SK-N-MC (cell line): Measurements from ENCODE around the gene LRFN2.

Experiments used
- DNase-seq: peaks from one replicate; pipeline ENCODE4 v3.0.0-alpha.2; 2011; ENCODE audit warnings: low read depth, low spot score
- H3K27ac ChIP-seq: fragments of 200-600 bp; sonication (generic); 2 replicates; pipeline ENCODE4 v1.5.1; 2016; ENCODE audit warnings: mixed run types
- H3K36me3 ChIP-seq: fragments of 200-600 bp; sonication (generic); 2 replicates; pipeline ENCODE4 v1.6.1; 2017; ENCODE audit warnings: antibody characterized with exemption, low read length, mixed read lengths; ENCODE audit not compliant: insufficient read depth
- H3K4me3 ChIP-seq: fragments of 200-600 bp; sonication (generic); 2 replicates; pipeline ENCODE4 v1.5.1; 2016
- H3K9ac ChIP-seq: fragments of 200-600 bp; sonication (generic); 2 replicates; pipeline ENCODE4 v1.8.0; 2017; ENCODE audit warnings: mixed run types, mixed read lengths; ENCODE audit not compliant: insufficient read length
- H3K9me3 ChIP-seq: fragments of 200-600 bp; sonication (generic); 2 replicates; pipeline ENCODE4 v1.6.1; 2017; ENCODE audit warnings: low read depth, mild to moderate bottlenecking, antibody characterized with exemption, low read length, moderate library complexity, mixed read lengths
- EZH2 ChIP-seq: fragments of 200-600 bp; sonication (generic); IDR thresholded peaks from one replicate; pipeline ENCODE4 v1.6.1; 2017; ENCODE audit warnings: antibody characterized with exemption
- FOXP2 ChIP-seq: optimal IDR thresholded peaks from 2 replicates; pipeline ENCODE3; 2011; ENCODE audit warnings: mild to moderate bottlenecking, moderate library complexity; ENCODE audit not compliant: insufficient read depth; ENCODE audit errors: extremely low read length, control extremely low read depth
- POLR2AphosphoS5 ChIP-seq: IDR thresholded peaks from 2 replicates; pipeline ENCODE4 v1.6.1; 2012; ENCODE audit warnings: mild to moderate bottlenecking, low read depth, low read length, borderline replicate concordance

Gene LRFN2

DNA sequence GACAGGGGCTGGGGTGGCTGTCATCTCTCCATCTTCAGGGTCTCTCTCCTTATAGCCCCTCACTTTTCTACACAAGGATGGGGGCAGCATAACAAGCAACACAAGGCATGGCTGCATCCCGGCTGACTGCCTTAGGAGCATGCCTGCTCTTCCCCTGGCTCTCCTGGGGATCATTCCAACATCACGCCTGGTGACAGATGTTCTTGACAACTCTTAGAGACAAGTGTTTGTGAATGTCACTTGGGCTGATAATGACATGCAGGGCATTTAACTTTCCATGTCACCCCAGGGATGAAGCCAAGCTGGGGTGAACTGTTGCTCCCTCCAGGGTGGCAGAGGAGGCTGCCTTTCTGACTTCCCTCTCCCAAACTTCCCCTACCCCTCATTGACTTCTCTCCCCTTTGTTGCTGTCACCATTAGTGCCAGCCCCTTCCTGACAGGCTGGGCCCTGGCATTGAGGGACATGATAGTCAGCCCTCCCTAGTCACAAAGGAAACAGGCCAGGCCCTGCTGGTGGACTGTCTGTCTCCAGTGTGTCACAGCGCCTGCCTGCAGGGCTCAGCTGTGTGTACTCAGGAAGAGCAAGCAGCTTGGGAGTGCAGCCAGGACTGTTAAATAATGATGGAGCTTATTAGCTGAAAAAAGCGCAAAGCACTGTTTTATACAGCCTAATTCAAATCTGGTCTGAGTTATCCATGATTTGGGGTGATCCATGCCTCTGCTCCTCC, 161.8 kb downstream of the LRFN2 start:
- DNase-seq: no peak
- Histone ChIP-seq H3K9ac (no peak overlapping the region), H3K4me3 (no peak overlapping the region), H3K36me3 (no peaks in the 10 kb centered on the region), H3K27ac (peak overlapping the region; percentile 75), H3K9me3 (no peaks in the 10 kb centered on the region)
- TF ChIP-seq FOXP2 (no peak), POLR2AphosphoS5 (no peak), EZH2 (no peak)

DNA sequence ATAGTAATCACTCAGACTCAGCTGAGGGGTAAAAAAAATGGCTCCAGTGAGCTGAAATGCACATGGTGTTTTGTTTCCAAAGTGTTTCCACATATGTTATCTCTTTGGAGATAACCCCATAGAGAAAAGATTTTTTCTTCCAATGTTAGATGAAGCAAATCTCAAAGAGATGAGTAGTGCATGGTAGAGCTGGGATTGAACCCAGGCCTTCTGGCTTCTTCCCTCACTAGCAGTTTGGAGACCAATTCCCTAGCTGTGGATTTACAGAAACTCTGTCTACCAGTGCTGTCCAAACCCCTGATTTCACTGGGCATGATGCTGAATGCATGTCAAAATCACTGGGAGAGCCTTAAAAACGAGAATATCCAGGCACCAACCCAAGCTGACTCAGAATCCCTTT, 165.1 kb downstream of the LRFN2 start:
- no peak overlapping the region for H3K4me3 ChIP-seq
- H3K9ac ChIP-seq: no peak overlapping the region
- H3K9me3 ChIP-seq: no peaks in the 10 kb centered on the region
- H3K27ac ChIP-seq: no peak overlapping the region
- no peak for DNase-seq
- H3K36me3 ChIP-seq: no peaks in the 10 kb centered on the region
- TF ChIP-seq EZH2: no peak
- no peak for TF ChIP-seq POLR2AphosphoS5
- TF ChIP-seq FOXP2: no peak

DNA sequence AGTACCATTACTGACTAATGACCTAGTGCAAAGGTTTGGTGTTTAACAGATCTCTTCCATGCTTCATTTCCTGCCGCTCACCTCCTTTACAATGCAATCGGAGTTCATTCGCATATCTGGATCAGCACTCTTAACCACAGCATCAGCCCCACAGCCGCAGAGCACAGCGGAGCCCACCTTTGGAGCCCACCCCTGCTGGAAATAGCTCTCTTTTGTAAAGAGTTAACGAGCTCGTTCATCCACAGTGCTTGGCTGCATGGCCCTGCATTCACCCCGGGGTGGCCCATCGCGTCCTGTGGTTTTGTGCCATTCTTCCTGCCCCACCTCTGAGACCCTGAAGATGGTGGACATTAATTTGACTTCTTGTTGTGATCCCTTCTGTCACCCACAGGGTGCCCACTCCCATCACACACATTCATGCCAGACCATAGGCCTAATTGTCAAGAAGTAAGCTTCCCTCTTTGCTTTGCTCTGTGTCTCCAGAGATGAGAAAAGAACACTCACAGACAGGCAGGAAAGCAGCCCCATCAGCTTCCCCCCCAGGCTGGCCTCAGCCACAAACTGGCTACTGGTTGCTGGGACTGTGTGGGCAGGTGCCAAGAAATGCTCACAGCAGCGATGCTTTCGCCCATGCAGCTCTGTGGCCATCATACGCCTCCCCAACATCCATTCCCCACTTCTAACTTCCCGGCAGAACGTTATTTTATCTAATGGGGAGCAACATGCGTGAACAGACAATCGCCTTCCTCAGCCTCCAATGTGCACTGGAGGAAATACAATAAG, 167.0 kb downstream of the LRFN2 start:
- TF ChIP-seq POLR2AphosphoS5 (no peak), FOXP2 (no peak), EZH2 (no peak)
- H3K9me3 ChIP-seq: no peaks in the 10 kb centered on the region
- H3K4me3 ChIP-seq: no peak overlapping the region
- no peak overlapping the region for H3K27ac ChIP-seq
- no peak overlapping the region for H3K9ac ChIP-seq
- H3K36me3 ChIP-seq: no peaks in the 10 kb centered on the region
- no peak for DNase-seq

DNA sequence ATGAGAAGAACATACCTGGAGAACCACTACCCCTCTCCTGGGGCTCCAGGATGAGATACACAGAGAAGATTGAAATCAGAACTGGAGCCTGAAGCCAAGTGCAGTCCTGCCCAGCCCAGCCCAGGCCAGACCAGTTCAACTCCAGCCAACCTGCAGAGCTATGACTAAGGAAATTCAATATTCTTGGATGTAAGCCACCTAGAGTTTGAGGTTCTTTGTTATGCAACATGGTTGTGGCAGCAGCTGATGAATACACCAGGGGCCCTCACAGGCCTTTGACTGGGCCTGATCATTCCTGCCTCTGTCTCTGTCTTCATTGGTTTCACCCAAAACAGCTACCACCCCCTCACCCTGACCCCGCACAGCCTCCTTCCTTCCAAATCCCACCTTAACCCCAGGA, 167.8 kb downstream of the LRFN2 start:
- H3K9me3 ChIP-seq: no peaks in the 10 kb centered on the region
- no peak for TF ChIP-seq FOXP2
- TF ChIP-seq POLR2AphosphoS5: no peak
- no peak for TF ChIP-seq EZH2
- H3K4me3 ChIP-seq: no peak overlapping the region
- no peak overlapping the region for H3K9ac ChIP-seq
- no peak overlapping the region for H3K27ac ChIP-seq
- no peak for DNase-seq
- H3K36me3 ChIP-seq: no peaks in the 10 kb centered on the region

DNA sequence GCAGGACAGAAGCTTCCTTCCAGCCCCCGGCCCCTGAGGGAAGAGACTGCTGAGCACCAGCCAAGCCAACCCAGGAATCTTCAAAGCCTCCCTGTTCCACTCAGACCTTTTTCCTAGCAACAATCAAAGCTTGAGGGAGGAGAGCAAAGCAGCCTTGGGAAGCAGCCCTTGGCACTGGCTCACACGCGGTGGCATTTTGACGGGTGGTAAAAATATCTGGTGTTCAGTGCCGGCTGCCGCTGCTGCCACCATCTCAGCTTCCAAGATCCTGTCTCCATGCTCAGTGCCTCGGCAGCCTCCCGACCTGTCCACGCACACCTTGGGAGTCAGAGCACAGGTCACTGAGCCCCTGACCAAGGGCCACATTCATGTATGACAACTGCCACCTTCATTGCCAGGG, 170.1 kb downstream of the LRFN2 start:
- H3K9ac ChIP-seq: no peak overlapping the region
- no peak overlapping the region; the same call in 1 of the 2 replicates for H3K27ac ChIP-seq
- H3K36me3 ChIP-seq: no peaks in the 10 kb centered on the region
- DNase-seq: no peak
- H3K9me3 ChIP-seq: no peaks in the 10 kb centered on the region
- TF ChIP-seq POLR2AphosphoS5 (no peak), EZH2 (no peak), FOXP2 (no peak)
- H3K4me3 ChIP-seq: no peak overlapping the region

DNA sequence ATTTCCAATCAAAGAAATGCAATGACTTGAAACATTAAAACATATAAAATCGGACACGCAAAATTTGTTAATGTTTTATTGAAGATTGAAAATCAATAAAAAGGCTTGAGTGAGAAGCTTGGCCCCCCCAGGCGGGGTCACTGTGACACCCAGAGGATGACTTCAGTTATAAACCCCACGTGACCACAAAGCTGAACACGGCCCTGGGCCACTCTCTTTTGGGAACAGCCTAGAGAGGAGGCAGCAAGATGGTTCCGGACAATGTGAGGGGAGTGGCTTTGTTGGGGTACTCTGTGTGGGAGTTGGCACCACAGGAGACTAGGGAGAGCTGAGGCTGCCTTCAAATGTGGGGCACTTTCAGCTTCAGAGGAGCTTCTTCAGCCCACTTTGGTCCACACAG, 172.5 kb downstream of the LRFN2 start:
- no peak for TF ChIP-seq FOXP2
- Histone ChIP-seq H3K9ac (no peak overlapping the region), H3K27ac (no peak overlapping the region), H3K36me3 (no peaks in the 10 kb centered on the region), H3K4me3 (no peak overlapping the region), H3K9me3 (no peaks in the 10 kb centered on the region)
- DNase-seq: no peak

DNA sequence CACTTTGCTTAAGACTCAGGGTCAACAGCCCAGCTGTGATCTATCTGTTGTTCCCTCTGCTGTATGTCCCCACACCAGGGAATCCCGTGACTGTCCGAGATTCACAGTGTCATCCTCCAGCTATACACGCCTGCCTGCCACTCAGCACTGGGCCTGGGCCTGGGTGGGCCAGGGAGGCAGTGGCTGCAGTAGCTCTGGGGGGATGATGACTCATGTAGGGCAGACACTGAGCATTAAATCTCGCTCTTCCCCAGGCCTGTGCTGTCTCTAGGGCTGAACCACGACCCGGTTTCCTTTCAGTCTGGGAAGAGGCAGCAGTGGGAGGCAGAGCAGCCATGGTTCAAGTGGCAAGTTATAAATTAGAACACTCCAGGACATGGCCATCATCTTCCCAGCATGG, 173.9 kb downstream of the LRFN2 start:
- Histone ChIP-seq H3K27ac (no peak overlapping the region), H3K4me3 (no peak overlapping the region), H3K36me3 (no peaks in the 10 kb centered on the region), H3K9me3 (no peaks in the 10 kb centered on the region), H3K9ac (no peak overlapping the region)
- no peak for TF ChIP-seq FOXP2
- TF ChIP-seq EZH2: no peak
- TF ChIP-seq POLR2AphosphoS5: no peak
- DNase-seq: no peak

DNA sequence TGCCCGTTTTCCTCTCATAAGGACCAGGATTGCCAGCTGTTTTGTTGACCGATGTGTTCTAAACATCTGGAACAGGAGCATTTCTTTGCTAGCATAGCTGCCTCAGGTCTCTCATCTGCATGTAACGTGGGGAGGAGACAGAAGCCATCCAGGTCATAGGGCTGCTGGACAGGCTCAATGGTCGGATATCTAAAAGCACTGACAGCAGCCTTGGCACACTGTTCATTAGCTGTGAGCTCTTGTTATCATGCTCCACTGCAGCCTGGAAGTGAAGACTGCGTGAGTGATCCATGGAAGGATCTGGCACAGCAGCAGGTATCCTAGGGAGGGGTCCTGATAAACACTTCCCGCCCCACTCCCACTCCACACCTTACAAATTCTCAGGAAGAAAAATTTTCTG, 175.3 kb downstream of the LRFN2 start:
- no peaks in the 10 kb centered on the region for H3K9me3 ChIP-seq
- no peak for DNase-seq
- H3K27ac ChIP-seq: no peak overlapping the region
- H3K9ac ChIP-seq: no peak overlapping the region
- no peak overlapping the region for H3K4me3 ChIP-seq
- no peaks in the 10 kb centered on the region for H3K36me3 ChIP-seq
- TF ChIP-seq FOXP2 (no peak), POLR2AphosphoS5 (no peak), EZH2 (no peak)
